SJSA1 (cell line): ENCODE measurements around the gene RASAL2. TPM values are rescaled to one million over a fixed set of nuclear protein-coding genes. Genes with fewer than 3 reads are reported as not detected.
A peak's percentile ranks its signal among the peaks of the same experiment; 100 is the strongest.
"Not testable (repeated sequence)": the region's sequence is repeated elsewhere in the genome, so short reads cannot be mapped to it uniquely, and the experiment has no call there.

Source experiments
- DNase-seq, 2 experiments: peaks; one replicate each; pipeline ENCODE4 v3.0.0-alpha.2; 2015 to 2020; ENCODE audit warnings: low spot score in 2 of 2, low read depth in 1 of 2
- H3K27ac ChIP-seq: fragments of 250-450 bp; sonication (Bioruptor Pico); 2 replicates; pipeline ENCODE4 v1.5.1; 2020; ENCODE audit warnings: mild to moderate bottlenecking, moderate library complexity
- H3K27me3 ChIP-seq: fragments of 250-450 bp; sonication (Bioruptor Pico); replicated peaks from 2 replicates; pipeline ENCODE4 v1.5.1; 2020; ENCODE audit warnings: mild to moderate bottlenecking, moderate library complexity
- H3K36me3 ChIP-seq: fragments of 250-450 bp; sonication (Bioruptor Pico); 2 replicates; pipeline ENCODE4 v1.5.1; 2020; ENCODE audit warnings: mild to moderate bottlenecking
- H3K4me1 ChIP-seq: fragments of 250-450 bp; sonication (Bioruptor Pico); replicated peaks from 2 replicates; pipeline ENCODE4 v1.6.1; 2021; ENCODE audit warnings: mild to moderate bottlenecking
- H3K4me3 ChIP-seq: fragments of 250-450 bp; sonication (Bioruptor Pico); 2 replicates; pipeline ENCODE4 v1.5.1; 2020; ENCODE audit warnings: mild to moderate bottlenecking
- H3K9me3 ChIP-seq: fragments of 250-450 bp; sonication (Bioruptor Pico); replicated peaks from 2 replicates; pipeline ENCODE4 v1.5.1; 2020; ENCODE audit warnings: mild to moderate bottlenecking
- total RNA-seq: library from RNA; depleted of rRNA; stranded (reverse); fragments of >200 nt; shearing (Covaris generic); gene quantifications from 2 replicates; pipeline ENCODE4 v1.2.3, GENCODE V29; 2014

RASAL2 gene
- total RNA-seq, 1 experiment from 2014 or later, result 25.4 TPM

DNA sequence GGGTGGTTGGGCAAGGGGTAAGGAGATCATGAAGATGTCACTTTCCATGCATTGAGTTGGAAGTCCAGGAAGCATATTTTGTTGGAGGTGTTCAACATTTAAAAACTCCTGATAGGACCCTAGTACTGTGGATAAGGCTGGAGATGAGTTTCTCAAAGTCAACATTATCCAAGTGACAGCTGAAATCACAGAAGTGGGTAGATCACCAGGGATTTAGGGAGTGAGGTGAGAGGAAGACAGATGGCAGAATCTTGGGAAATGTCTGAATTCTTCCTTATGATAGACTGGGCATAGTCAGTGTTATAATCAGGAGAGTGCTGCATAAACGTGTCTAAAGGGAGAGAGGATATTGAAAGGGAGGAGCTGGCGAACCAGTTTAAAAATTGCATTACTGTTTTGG, 5.3 kb upstream of the RASAL2 start:
- DNase-seq, result no peak
- Histone ChIP-seq H3K4me3 (no peak overlapping the region), H3K4me1 (peaks cover 32% of the 10 kb centered on the region), H3K9me3 (no peaks in the 10 kb centered on the region), H3K27ac (no peak overlapping the region), H3K27me3 (no peaks in the 10 kb centered on the region), H3K36me3 (peaks cover under 1% of the 10 kb centered on the region)

DNA sequence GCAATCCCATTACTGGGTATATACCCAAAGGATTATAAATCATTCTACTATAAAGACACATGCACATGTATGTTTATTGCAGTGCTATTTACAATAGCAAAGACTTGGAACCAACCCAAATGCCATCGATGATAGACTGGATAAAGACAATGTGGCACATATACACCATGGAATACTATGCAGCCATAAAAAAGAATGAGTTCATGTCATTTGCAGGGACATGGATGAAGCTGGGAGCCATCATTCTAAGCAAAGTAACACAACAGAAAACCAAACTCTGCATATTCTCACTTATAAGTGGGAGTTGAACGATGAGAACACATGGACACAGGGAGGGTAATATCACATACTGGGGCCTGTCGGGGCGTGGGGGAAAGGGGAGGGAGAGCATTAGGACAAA, 2.5 kb upstream of the RASAL2 start:
- Histone ChIP-seq H3K27ac (peak overlapping the region; percentile 84; the same call in 1 of the 2 replicates), H3K4me1 (peaks cover 41% of the 10 kb centered on the region), H3K36me3 (peaks cover 21% of the 10 kb centered on the region)
- DNase-seq, H3K27me3 ChIP-seq, H3K9me3 ChIP-seq, H3K4me3 ChIP-seq: not testable (repeated sequence)

DNA sequence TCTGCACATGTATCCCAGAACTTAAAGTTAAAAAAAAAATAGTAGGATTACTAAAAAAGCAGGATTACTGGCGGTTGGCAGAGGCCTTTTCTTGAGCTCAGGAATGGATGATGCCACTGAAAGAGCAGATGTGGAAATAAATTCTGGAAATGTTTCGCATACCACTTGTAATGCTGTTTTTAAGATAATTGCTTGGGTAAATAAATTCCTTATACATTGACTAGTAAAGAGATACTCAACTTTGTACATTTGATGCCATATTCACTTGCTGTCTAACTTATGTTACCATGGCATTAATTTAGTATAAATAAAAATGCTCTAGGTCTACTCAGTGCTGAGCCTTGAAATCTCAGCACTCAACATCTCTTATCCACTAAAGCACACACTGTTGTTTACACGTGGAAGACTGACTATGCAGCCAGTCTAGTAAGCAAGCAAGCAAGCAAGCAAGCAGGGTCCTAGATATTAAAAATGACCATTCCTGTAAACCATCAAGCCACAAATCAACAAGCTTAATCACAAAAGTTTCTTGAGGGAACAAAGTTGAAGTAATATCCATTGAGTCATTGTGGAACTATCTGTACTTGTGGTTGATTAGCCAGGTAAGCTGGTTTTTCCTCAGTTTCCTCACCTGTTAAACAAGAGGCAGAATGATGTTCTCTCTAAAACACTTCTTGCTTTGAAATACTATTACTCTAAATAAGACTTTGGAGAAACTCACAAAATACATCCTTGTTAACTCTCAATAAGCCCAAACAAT, 1.7 kb upstream of the RASAL2 start:
- Histone ChIP-seq H3K27ac (peak overlapping the region; percentile 84), H3K4me1 (peaks cover 41% of the 10 kb centered on the region), H3K9me3 (no peaks in the 10 kb centered on the region), H3K27me3 (no peaks in the 10 kb centered on the region), H3K4me3 (peak overlapping the region; percentile 90), H3K36me3 (peaks cover 21% of the 10 kb centered on the region)
- DNase-seq, result peak in 1 of 2 experiments; percentile 74

DNA sequence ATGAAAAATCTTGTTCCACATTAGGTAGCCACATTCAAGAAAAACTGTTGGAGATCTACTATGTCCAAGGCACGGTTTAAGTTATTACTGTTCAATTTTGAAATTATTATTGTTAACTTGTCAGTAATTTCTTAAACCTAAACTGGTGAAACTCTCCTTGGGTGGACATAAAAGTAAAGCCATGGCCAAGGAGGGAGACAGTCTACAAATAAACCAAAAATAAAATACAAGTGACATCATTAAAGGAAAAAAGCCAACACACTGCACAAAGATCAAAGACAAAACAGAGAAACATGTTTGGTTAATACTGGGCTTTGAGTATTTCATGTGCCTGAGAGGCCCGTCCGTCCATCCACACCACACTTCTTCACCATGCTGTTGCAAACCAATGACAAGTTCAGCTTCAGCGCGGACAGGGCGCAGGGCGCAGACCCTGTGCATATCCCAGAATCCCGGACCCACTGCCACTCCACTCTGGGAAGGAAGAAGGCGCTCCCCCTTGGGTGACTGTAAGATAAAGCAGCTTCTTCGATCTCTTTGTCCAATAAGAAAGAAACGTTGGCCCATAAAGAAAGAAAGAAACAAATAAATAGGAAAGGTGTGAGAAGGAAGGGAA, 918 bp upstream of the RASAL2 start:
- Histone ChIP-seq H3K4me3 (peak overlapping the region; percentile 90), H3K36me3 (peaks cover 21% of the 10 kb centered on the region), H3K9me3 (no peaks in the 10 kb centered on the region), H3K27me3 (no peaks in the 10 kb centered on the region), H3K4me1 (peaks cover 46% of the 10 kb centered on the region), H3K27ac (peak overlapping the region; percentile 84)
- DNase-seq, result peak in 1 of 2 experiments; percentile 57

DNA sequence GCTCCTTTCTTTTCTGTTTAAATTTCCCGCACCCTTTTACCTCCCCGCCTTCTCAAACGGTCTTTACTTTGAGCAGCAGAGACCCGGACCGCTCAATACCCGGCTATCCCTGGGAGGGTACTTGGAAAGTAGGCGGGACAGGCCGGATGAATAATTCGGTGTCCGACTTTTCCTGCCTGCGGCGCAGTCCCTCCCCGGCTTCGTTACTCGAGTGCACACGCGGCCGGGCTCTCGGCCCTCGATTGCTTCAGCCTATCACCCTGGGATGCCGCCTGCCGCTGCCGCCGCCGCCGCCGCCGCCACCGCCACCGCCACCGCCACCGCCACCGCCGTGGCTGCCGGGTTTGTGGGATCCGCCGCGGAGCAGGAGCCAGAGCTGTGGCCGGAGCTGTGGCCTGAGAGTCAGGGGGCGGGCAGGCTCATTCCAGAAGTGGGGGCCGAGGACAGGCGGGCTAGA, 382 bp upstream of the RASAL2 start:
- H3K27me3 ChIP-seq, result no peaks in the 10 kb centered on the region
- peak overlapping the region; percentile 90 for H3K4me3 ChIP-seq
- H3K27ac ChIP-seq, result peak overlapping the region; percentile 84
- peaks cover 21% of the 10 kb centered on the region for H3K36me3 ChIP-seq
- no peaks in the 10 kb centered on the region for H3K9me3 ChIP-seq
- DNase-seq, result peak; percentile 91 to 96
- peaks cover 51% of the 10 kb centered on the region for H3K4me1 ChIP-seq

DNA sequence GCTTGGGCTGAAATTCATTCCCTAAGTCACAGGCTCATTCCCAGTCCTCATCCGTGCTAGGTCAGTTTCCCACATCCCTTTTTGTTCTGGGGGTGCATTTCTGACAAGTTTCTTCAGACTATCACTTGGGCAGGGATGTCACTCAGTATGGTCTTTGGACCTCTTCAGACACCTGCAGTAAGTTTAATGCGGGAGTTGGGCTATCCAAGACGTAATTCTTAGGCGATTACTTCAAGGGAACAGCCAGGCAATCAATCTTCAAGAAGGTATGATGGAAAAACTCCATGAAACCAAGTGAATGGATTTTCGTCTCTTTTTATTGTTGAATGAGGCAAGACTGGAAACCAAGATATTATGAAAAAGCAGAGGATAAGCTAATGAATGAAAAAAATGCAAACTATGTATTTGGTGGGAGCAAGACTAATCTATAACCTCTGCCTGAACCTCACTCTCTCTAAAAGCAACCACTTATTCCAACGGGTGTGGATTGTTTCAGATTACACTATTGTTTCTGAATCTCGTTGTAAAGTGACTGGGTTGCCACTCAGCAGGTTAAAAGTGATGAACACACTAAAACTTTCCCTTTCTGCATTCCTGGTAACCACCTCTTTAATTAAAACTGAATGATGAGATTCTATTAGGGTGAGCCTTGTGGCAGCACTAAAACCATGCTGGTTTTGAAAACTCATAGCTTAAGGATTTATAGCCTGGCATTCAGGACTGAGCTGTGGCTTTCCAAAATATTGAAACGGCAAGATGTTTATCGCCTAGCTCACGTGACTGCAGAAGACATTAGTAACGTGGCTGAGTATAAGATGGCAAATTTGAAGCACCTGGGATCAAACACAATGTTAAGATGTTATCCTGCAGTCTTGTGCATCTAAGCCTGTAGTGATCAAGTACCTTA, 1.1 kb downstream of the RASAL2 start:
- Histone ChIP-seq H3K27me3 (no peaks in the 10 kb centered on the region), H3K9me3 (no peaks in the 10 kb centered on the region), H3K36me3 (peaks cover 21% of the 10 kb centered on the region), H3K27ac (peak overlapping the region; percentile 84), H3K4me1 (peaks cover 59% of the 10 kb centered on the region), H3K4me3 (peak overlapping the region; percentile 90)
- peak in 1 of 2 experiments; percentile 54 for DNase-seq

DNA sequence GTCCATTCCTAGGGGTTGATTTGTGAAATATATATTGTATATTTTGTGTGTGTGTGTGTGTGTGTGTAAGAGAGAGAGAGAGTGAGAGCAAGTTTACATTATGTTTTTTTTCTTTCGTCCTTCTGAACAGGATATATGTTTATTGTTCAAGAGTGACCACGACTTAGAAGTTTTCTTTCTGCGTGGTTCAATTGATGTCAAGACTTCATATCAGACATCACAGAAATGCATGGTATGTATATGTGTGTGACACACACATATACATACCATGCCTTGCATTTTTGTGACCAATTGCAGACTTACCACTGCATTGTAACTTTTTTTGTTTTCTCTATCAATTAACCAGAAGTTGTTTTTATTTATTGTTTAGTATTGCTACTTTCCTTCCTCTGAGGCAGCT, 2.5 kb downstream of the RASAL2 start:
- DNase-seq, result peak in 1 of 2 experiments; percentile 31
- Histone ChIP-seq H3K27ac (peak overlapping the region; percentile 84; the same call in 1 of the 2 replicates), H3K27me3 (no peaks in the 10 kb centered on the region), H3K36me3 (peaks cover 21% of the 10 kb centered on the region), H3K4me1 (peaks cover 65% of the 10 kb centered on the region), H3K4me3 (peak overlapping the region; percentile 90), H3K9me3 (no peaks in the 10 kb centered on the region)

DNA sequence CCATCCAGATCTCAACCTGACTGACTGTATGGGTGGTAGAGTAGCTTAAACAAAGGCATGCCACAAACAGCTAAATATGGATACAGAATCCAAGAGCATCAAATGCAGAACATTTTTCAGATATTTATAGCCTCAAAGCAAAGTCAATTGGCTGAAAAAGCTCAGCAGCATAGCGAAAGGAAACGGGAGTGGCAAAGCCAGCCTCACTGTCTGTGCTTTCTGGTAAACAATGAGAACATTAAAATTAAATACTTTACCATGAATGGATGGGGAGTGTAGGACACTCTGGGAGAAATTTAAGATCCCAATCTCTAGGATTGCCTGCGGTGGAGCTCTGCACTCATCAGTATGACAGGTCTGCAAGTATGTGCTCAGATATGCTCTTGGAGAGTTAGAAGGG, 4.4 kb downstream of the RASAL2 start:
- Histone ChIP-seq H3K9me3 (no peaks in the 10 kb centered on the region), H3K36me3 (peaks cover 21% of the 10 kb centered on the region), H3K4me3 (peak overlapping the region; percentile 5; the same call in 1 of the 2 replicates), H3K4me1 (peaks cover 51% of the 10 kb centered on the region), H3K27me3 (no peaks in the 10 kb centered on the region), H3K27ac (peak overlapping the region; percentile 48)
- DNase-seq, result peak; percentile 61 to 79

DNA sequence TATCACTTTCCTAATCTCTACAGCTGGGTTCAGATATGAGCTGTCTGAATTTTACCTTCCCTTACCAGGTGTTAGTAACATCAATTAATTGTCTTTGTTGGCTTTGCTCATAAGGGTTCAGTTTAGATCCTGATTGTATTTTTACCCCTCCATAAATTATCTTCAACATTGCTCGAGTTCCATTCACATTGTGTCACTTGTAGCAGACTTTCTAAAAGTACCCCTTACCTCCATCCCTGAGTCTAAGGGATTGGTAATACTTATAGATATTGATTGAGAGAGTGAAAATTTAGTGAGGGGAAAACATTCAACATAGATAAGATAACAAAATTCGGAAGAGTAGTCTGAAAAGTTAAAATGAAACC, 7.3 kb downstream of the RASAL2 start:
- DNase-seq, result no peak
- no peaks in the 10 kb centered on the region for H3K36me3 ChIP-seq
- H3K4me3 ChIP-seq, result no peak overlapping the region
- H3K27me3 ChIP-seq, result no peaks in the 10 kb centered on the region
- no peak overlapping the region for H3K27ac ChIP-seq
- peaks cover 38% of the 10 kb centered on the region for H3K4me1 ChIP-seq
- no peaks in the 10 kb centered on the region for H3K9me3 ChIP-seq

DNA sequence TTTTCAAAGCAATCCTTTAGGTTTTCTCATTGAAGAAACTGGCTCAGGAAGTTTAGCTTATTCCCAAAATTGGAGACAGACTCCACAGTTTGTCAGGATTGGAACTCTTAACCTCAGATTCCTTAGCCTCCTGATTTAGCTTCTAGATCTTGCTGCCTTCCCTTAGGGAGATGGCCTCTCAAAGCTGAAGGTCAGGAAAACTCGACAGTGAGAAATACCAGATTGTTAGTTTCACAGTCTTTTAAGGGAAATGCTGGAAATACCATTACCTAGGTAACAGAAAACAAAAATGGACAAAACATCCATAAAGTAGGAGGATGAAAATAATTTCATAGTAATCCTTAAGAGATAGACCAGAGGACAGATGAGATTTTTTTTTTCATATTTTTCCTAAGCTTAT, 7.8 kb downstream of the RASAL2 start:
- Histone ChIP-seq H3K27me3 (no peaks in the 10 kb centered on the region), H3K9me3 (no peaks in the 10 kb centered on the region), H3K27ac (no peak overlapping the region), H3K36me3 (no peaks in the 10 kb centered on the region), H3K4me3 (no peak overlapping the region), H3K4me1 (peaks cover 34% of the 10 kb centered on the region)
- DNase-seq, result no peak

DNA sequence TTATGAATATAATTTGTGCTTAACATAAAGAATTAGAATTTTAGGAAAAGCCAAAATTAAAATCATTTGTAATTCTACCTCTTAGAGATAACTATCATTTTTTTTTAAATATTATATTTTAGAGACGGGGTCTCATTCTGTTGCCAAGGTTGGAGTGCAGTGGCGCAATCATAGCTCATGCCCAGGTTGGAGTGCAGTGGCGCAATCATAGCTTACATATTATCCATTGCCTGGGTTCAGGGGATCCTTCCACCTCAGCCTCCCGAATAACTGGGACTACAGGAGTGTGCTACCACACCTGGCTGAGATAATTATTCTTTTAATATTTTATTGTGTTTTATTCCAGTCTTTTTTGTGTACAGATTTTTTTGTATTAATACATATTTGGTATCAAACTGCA, 8.3 kb downstream of the RASAL2 start:
- Histone ChIP-seq H3K4me1 (peaks cover 28% of the 10 kb centered on the region), H3K27ac (no peak overlapping the region), H3K27me3 (no peaks in the 10 kb centered on the region)

DNA sequence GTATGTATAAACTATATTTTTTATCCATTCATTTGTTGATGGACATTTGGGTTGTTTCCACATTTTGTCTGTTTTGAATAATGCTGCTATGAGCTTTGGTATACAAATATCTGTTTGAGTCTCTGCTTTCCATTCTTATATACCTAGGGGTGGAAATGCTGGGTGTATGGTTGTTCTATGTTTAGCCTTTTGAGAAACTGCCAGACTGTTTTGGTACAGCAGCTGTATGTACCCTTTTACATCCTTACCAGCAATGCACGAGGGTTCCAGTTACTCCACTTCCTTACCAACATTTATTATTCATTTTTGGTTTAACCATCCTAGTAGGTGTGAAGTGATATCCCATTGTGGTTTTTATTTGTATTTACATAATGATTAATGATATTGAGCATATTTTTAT, 13.9 kb downstream of the RASAL2 start:
- Histone ChIP-seq H3K27me3 (no peaks in the 10 kb centered on the region), H3K4me3 (no peak overlapping the region), H3K36me3 (peaks cover 6% of the 10 kb centered on the region; the same call in 1 of the 2 replicates), H3K4me1 (peaks cover 8% of the 10 kb centered on the region; the same call in 1 of the 2 replicates), H3K9me3 (no peaks in the 10 kb centered on the region), H3K27ac (no peak overlapping the region)
- DNase-seq, result no peak

More for the DNA sequence above, 8.3 kb downstream of the RASAL2 start:
- no peak for DNase-seq
- Histone ChIP-seq H3K36me3 (no peaks in the 10 kb centered on the region), H3K9me3 (no peaks in the 10 kb centered on the region), H3K4me3 (no peak overlapping the region)

DNA sequence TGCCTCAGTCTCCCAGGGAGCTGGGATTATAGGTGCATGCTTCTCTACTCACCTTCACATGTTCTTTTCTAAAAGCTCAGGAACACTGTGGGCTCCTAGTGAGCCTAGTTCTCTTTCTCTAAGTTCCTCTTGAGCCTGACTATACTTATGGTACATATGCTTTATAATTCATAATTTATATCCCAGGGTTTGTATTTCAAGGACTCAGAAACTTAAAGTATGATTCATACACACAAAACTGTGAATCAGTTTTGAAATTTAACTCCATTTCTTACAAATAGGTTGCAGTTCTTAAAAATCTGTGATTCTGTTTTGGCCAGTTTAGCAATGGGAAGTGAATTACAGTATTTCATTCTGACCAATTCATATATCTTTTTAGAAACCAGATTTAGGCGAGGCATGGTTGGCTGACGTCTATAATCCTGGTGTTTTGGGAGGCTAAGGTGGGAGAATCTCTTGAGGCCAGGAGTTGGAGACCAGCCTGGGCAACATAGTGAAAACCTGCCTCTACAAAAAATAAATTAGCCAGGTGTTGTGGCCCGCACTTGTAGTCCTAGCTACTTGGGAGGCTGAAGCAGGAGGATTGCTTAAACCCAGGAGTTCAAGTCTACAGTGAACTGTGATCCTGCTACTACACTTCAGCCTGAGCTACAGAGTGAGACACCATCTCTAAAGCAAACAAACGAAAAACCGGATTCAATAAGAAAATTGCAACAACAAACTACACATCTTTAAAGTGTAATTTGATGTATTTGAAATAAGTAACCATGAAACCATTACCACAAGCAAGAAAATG, 15.6 kb downstream of the RASAL2 start:
- no peak overlapping the region for H3K27ac ChIP-seq
- DNase-seq, result no peak
- H3K4me1 ChIP-seq, result peaks cover 8% of the 10 kb centered on the region; the same call in 1 of the 2 replicates
- no peak overlapping the region for H3K4me3 ChIP-seq
- H3K27me3 ChIP-seq, result no peaks in the 10 kb centered on the region
- peaks cover 6% of the 10 kb centered on the region; the same call in 1 of the 2 replicates for H3K36me3 ChIP-seq
- no peaks in the 10 kb centered on the region for H3K9me3 ChIP-seq
